Mucosa of descending colon (tissue), 3 donors: ENCODE results near the gene CPED1. TPM values are rescaled to one million over a fixed set of nuclear protein-coding genes. Genes with fewer than 3 reads are reported as not detected.

Experiments
- ATAC-seq: fragments of 200-7000 bp; cut with Tn5 transposase; one replicate; pipeline ENCODE4 v1.9.1; 2020; ENCODE audit warnings: mild to moderate bottlenecking, moderate library complexity
- DNase-seq, 3 donors: peaks; one replicate each; pipeline ENCODE4 v3.0.0-alpha.2; 2020
- H3K36me3 ChIP-seq: fragments of 200-600 bp; one replicate; pipeline ENCODE4 v1.8.0; 2021; ENCODE audit warnings: low read depth, mild to moderate bottlenecking
- H3K4me1 ChIP-seq: fragments of 200-600 bp; one replicate; pipeline ENCODE4 v1.8.0; 2021; ENCODE audit warnings: low read depth, mild to moderate bottlenecking
- H3K4me3 ChIP-seq: fragments of 200-600 bp; one replicate; pipeline ENCODE4 v1.8.0; 2021; ENCODE audit warnings: mild to moderate bottlenecking
- H3K9me3 ChIP-seq: fragments of 200-600 bp; one replicate; pipeline ENCODE4 v1.8.0; 2021; ENCODE audit warnings: mild to moderate bottlenecking
- intact Hi-C, 2 donors: fragments of 100-400 bp; cut with DNase I in 1 of 2; cut with micrococcal nuclease in 1 of 2; formaldehyde crosslinking; loops; one replicate each; pipeline versions ENCODE4 v1.11.0 to v1.11.1; 2022; cut with DNase I, micrococcal nuclease
- total RNA-seq, 3 donors: library from RNA; stranded (reverse); fragmentation: NEBNext Ultra II Directional in 2 of 3; extraction: Animal tissue kit (Norgen Biotek cat#: 25700) in 2 of 3; gene quantifications; one replicate each; pipeline versions ENCODE4 v1.2.1 to v1.2.4, GENCODE V29; 2021 to 2023
- TF ChIP-seq, protein P1 (sequence below): fragments of 200-600 bp; IDR thresholded peaks from one replicate; pipeline ENCODE4 v1.8.0; 2022; ENCODE audit warnings: antibody characterized with exemption, mild to moderate bottlenecking
- donor health status: DM: no; HTN: no; CAD: no; lungs with moderate emphysema.
- donor health status: DM: no; HTN: no; CAD: no.
- donor health status: DM: no; HTN: yes; CAD: no.

The CPED1 gene
- total RNA-seq, 3 donors from 2014 or later, result 6.5 to 67.7 (median 8.8) TPM

- no peaks in the 10 kb centered on the region for H3K36me3 ChIP-seq
- intact Hi-C loops, result no loop called here
- H3K4me3 ChIP-seq, result no peak overlapping the region
- no peaks in the 10 kb centered on the region for H3K9me3 ChIP-seq
- ATAC-seq, result no peak
- TF ChIP-seq, protein P1, sequence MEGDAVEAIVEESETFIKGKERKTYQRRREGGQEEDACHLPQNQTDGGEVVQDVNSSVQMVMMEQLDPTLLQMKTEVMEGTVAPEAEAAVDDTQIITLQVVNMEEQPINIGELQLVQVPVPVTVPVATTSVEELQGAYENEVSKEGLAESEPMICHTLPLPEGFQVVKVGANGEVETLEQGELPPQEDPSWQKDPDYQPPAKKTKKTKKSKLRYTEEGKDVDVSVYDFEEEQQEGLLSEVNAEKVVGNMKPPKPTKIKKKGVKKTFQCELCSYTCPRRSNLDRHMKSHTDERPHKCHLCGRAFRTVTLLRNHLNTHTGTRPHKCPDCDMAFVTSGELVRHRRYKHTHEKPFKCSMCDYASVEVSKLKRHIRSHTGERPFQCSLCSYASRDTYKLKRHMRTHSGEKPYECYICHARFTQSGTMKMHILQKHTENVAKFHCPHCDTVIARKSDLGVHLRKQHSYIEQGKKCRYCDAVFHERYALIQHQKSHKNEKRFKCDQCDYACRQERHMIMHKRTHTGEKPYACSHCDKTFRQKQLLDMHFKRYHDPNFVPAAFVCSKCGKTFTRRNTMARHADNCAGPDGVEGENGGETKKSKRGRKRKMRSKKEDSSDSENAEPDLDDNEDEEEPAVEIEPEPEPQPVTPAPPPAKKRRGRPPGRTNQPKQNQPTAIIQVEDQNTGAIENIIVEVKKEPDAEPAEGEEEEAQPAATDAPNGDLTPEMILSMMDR, result no peak
- DNase-seq, result no peak
- H3K4me1 ChIP-seq, result peaks cover 15% of the 10 kb centered on the region
Observed at GRCh38 chr7:121024611-121025010, 36.1 kb downstream of the CPED1 start.

- ATAC-seq, result no peak
- intact Hi-C loops, result no loop called here
- TF ChIP-seq, protein P1, result no peak
- no peak for DNase-seq
- Histone ChIP-seq H3K4me3 (no peak overlapping the region), H3K4me1 (peaks cover 10% of the 10 kb centered on the region), H3K9me3 (no peaks in the 10 kb centered on the region), H3K36me3 (no peaks in the 10 kb centered on the region)
Observed at GRCh38 chr7:121026159-121026558, 37.6 kb downstream of the CPED1 start.

DNA sequence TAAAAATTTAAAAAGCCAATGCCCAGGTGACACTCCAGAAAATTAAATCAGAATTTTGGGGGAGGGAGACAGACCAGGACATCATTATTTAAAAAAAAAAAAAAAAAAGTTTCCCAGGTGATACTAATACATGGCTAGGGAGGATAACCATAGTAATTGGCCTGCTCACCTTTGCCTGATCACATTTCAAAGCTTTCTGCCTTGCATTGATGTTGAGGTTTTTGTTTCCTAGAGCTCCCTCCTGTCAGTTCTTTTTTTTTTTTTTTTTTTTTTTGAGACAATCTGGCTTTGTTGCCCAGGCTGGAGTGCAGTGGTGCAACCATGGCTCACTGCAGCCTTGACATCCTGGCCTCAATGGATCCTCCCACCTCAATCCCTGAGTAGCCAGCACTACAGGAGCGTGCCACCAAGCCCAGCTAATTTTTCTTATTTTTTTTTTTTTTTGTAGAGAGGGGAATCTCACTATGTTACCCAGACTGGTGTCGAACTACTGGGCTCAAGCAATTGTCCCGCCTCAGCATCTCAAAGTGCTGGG is 38.1 kb downstream of the CPED1 start:
- DNase-seq, result no peak
- no peak overlapping the region for H3K4me3 ChIP-seq
- no peak for ATAC-seq
- peaks cover 10% of the 10 kb centered on the region for H3K4me1 ChIP-seq
- H3K36me3 ChIP-seq, result no peaks in the 10 kb centered on the region
- TF ChIP-seq, protein P1, result no peak
- H3K9me3 ChIP-seq, result no peaks in the 10 kb centered on the region
- intact Hi-C loops, result no loop called here

- H3K9me3 ChIP-seq, result no peaks in the 10 kb centered on the region
- intact Hi-C loops, result no loop called here
- DNase-seq (no peak), ATAC-seq (no peak)
- H3K4me3 ChIP-seq, result no peak overlapping the region
- H3K4me1 ChIP-seq, result peaks cover 10% of the 10 kb centered on the region
- H3K36me3 ChIP-seq, result no peaks in the 10 kb centered on the region
- TF ChIP-seq, protein P1, result no peak
Observed at GRCh38 chr7:121027761-121028669, 39.5 kb downstream of the CPED1 start.

GRCh38 chr7:121029302-121029701 is 40.8 kb downstream of the CPED1 start:
- H3K36me3 ChIP-seq, result no peaks in the 10 kb centered on the region
- H3K4me3 ChIP-seq, result no peak overlapping the region
- DNase-seq (no peak), ATAC-seq (no peak)
- H3K4me1 ChIP-seq, result peaks cover 4% of the 10 kb centered on the region
- intact Hi-C loops, result no loop called here
- no peaks in the 10 kb centered on the region for H3K9me3 ChIP-seq
- TF ChIP-seq, protein P1, result no peak
